Breast epithelium (tissue), 4 donors: ENCODE data around the gene EEF1AKMT2. TPM values are rescaled to one million over a fixed set of nuclear protein-coding genes. Genes with fewer than 3 reads are reported as not detected.
"Not testable (repeated sequence)": the region's sequence is repeated elsewhere in the genome, so short reads cannot be mapped to it uniquely, and the experiment has no call there.

ENCODE experiments used
- DNase-seq, 2 donors: peaks; one replicate each; pipeline ENCODE4 v3.0.0-alpha.2; 2019; ENCODE audit warnings: low spot score in 2 of 2
- H3K27ac ChIP-seq, 2 donors: fragments of 200-600 bp; sonication (generic) in 1 of 2; one replicate each; pipeline ENCODE4 v1.5.1; 2016 to 2019; ENCODE audit warnings: mild to moderate bottlenecking in 1 of 2
- H3K27me3 ChIP-seq, 2 donors: fragments of 200-600 bp; sonication (generic) in 1 of 2; one replicate each; pipeline versions ENCODE4 v1.5.1 to v1.6.0; 2017 to 2019; ENCODE audit warnings: control low read depth in 1 of 2, mild to moderate bottlenecking in 1 of 2
- H3K36me3 ChIP-seq: fragments of 200-600 bp; one replicate; pipeline ENCODE4 v1.5.1; 2019
- H3K4me1 ChIP-seq, 2 donors: fragments of 200-600 bp; sonication (generic); one replicate each; pipeline ENCODE4 v1.5.1; 2016 to 2019; ENCODE audit warnings: control low read depth in 1 of 2
- H3K4me3 ChIP-seq, 3 donors: fragments of 200-600 bp; sonication (generic); 1 replicate in 2 of 3; 2 replicates in 1 of 3; pipeline ENCODE4 v1.5.1; 2016 to 2019; ENCODE audit warnings: mild to moderate bottlenecking in 3 of 3, moderate library complexity in 2 of 3
- H3K9me3 ChIP-seq, 2 donors: fragments of 200-600 bp; sonication (generic) in 1 of 2; one replicate each; pipeline ENCODE4 v1.5.1; 2016 to 2019; ENCODE audit warnings: control low read depth in 1 of 2
- CTCF ChIP-seq, 3 donors: fragments of 450-650 bp; IDR thresholded peaks; one replicate each; pipeline ENCODE4 v1.5.1; 2016 to 2017; ENCODE audit warnings: antibody characterized with exemption in 3 of 3, mild to moderate bottlenecking in 3 of 3, moderate library complexity in 3 of 3
- POLR2A ChIP-seq: fragments of 450-650 bp; IDR thresholded peaks from one replicate; pipeline ENCODE4 v1.6.1; 2016; ENCODE audit warnings: antibody characterized with exemption, mild to moderate bottlenecking, moderate library complexity
- POLR2AphosphoS5 ChIP-seq, 3 donors: sonication (generic); formaldehyde crosslinking; IDR thresholded peaks; one replicate each; pipeline ENCODE4 v1.6.1; 2017; ENCODE audit warnings: antibody characterized with exemption in 3 of 3
- intact Hi-C: fragments of 100-400 bp; cut with DNase I; formaldehyde crosslinking; loops from one replicate; pipeline ENCODE4 v1.15.1; 2023; ENCODE audit warnings: low total_unique reads
- total RNA-seq, 3 donors: library from RNA; depleted of rRNA; stranded (reverse); fragments of >200 nt; gene quantifications; one replicate each; pipeline ENCODE4 v1.1.0, GENCODE V29; 2016

EEF1AKMT2 gene
- total RNA-seq, 3 donors from 2014 or later, result 14.1 to 23.6 (median 23.2) TPM

GRCh38 chr10:124827474-124827873 is 35.8 kb upstream of the EEF1AKMT2 start:
- Histone ChIP-seq H3K4me1 (no peaks in the 10 kb centered on the region), H3K27me3 (no peaks in the 10 kb centered on the region), H3K4me3 (no peak overlapping the region), H3K9me3 (no peaks in the 10 kb centered on the region), H3K27ac (no peak overlapping the region), H3K36me3 (peaks cover 7% of the 10 kb centered on the region)
- no peak for DNase-seq
- TF ChIP-seq CTCF (IDR thresholded peaks at IDR 0.05) (peak in 2 of 3 donors; percentile 35 to 50), POLR2AphosphoS5 (IDR thresholded peaks at IDR 0.05) (no peak), POLR2A (no peak)
- intact Hi-C loops, result no loop called here

DNA sequence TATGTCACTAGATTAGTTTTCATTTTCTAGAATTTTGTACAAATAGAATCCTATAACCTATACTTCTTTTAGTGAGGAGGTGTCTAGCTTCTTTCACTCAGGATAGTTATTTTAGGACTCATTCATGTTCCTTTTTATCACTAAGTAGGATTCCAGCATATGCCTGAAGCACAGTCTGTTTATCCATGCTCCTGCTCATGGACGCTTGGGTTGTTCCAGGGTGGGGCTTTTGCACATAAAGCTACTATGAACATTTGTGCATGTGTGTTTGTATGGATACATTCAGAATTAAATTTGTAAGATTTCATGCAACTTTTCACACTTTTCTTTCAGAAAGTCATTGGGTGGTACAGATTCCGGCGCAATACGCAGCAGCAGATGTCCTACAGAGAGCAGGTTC is 34.6 kb upstream of the EEF1AKMT2 start:
- H3K9me3 ChIP-seq, result no peaks in the 10 kb centered on the region
- H3K4me3 ChIP-seq, result no peak overlapping the region
- H3K36me3 ChIP-seq, result peaks cover 7% of the 10 kb centered on the region
- H3K4me1 ChIP-seq, result no peaks in the 10 kb centered on the region
- intact Hi-C loops, result no loop called here
- H3K27ac ChIP-seq, result no peak overlapping the region
- TF ChIP-seq CTCF (IDR thresholded peaks at IDR 0.05) (no peak), POLR2AphosphoS5 (IDR thresholded peaks at IDR 0.05) (no peak), POLR2A (no peak)
- no peak for DNase-seq
- H3K27me3 ChIP-seq, result no peaks in the 10 kb centered on the region

DNA sequence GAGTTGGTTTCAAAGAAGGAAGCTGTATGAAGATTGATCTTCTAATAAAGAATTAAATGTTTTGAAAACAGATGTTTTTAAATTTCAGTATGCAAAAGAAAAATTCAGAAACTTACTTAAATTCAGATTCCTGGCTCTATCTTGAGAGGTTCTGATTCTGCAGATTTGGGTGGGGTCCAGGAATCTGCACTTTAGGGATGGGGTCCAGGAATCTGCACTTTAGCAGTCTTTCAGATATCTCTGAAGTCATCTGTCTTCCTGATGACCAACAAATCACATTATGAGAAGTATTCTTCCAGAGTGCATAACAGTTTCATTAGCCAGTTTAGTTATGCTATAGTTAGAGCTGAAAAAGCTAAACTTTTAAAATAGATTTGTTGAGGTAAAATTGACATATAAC is 34.0 kb upstream of the EEF1AKMT2 start:
- intact Hi-C loops, result no loop called here
- Histone ChIP-seq H3K27me3 (no peaks in the 10 kb centered on the region), H3K4me1 (no peaks in the 10 kb centered on the region), H3K4me3 (no peak overlapping the region), H3K27ac (no peak overlapping the region), H3K9me3 (no peaks in the 10 kb centered on the region), H3K36me3 (peaks cover 7% of the 10 kb centered on the region)
- TF ChIP-seq POLR2AphosphoS5 (IDR thresholded peaks at IDR 0.05), result no peak
- no peak for TF ChIP-seq CTCF (IDR thresholded peaks at IDR 0.05)
- no peak for DNase-seq

GRCh38 chr10:124824932-124825331 is 33.2 kb upstream of the EEF1AKMT2 start:
- H3K27ac ChIP-seq, H3K27me3 ChIP-seq, H3K4me3 ChIP-seq, H3K9me3 ChIP-seq, DNase-seq, intact Hi-C loops, H3K36me3 ChIP-seq, H3K4me1 ChIP-seq: not testable (repeated sequence)

DNA sequence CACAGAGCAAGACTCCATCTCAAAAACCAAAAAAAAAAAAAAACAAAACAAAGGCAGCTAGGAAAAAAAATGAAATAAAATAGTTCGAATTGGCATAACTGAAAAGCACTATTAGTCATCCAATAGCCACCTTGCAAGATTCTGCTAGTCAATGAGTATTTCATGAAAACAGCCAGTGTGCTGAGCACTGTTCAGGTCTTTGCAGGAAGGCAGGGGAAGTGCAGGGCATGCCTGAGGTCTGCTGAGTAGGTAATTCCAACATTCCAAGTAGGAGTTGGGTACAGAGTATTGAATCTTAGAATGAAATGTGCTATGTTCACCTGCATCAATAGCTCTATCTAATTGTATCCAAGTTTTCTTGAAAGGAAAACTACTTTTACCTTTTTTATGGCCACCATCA is 32.8 kb upstream of the EEF1AKMT2 start:
- no peaks in the 10 kb centered on the region for H3K4me1 ChIP-seq
- peaks cover 2% of the 10 kb centered on the region for H3K36me3 ChIP-seq
- H3K9me3 ChIP-seq, result no peaks in the 10 kb centered on the region
- no peak for DNase-seq
- TF ChIP-seq POLR2A (no peak), POLR2AphosphoS5 (IDR thresholded peaks at IDR 0.05) (no peak), CTCF (IDR thresholded peaks at IDR 0.05) (no peak)
- intact Hi-C loops, result no loop called here
- no peak overlapping the region for H3K4me3 ChIP-seq
- H3K27me3 ChIP-seq, result no peaks in the 10 kb centered on the region
- no peak overlapping the region for H3K27ac ChIP-seq

DNA sequence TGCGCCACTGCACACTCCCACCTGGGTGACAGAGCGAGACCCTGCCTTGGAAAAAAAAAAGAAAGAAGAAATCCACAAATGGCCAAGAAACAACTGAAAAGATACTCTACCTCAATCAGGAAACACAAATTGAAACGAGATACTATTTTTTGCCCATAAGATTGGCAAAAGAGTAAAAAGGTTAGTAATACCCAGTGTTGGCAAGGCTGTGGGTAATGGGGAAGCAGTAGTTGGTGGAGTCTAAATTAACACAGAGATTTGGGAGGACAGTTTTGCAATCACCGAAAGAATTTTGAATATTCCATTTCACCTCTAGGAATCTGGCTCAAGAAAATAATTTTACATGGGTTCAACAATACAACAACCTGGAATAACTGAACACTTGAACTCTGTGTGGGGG is 29.8 kb upstream of the EEF1AKMT2 start:
- no peak overlapping the region for H3K4me3 ChIP-seq
- intact Hi-C loops, result no loop called here
- no peaks in the 10 kb centered on the region for H3K9me3 ChIP-seq
- H3K36me3 ChIP-seq, result no peaks in the 10 kb centered on the region
- no peaks in the 10 kb centered on the region for H3K27me3 ChIP-seq
- no peak overlapping the region for H3K27ac ChIP-seq
- TF ChIP-seq POLR2AphosphoS5 (IDR thresholded peaks at IDR 0.05) (no peak), CTCF (IDR thresholded peaks at IDR 0.05) (no peak), POLR2A (no peak)
- H3K4me1 ChIP-seq, result no peaks in the 10 kb centered on the region
- no peak for DNase-seq
